ENCODE data around the gene AMHR2.
"Not testable (repeated sequence)": the region's sequence is repeated elsewhere in the genome, so short reads cannot be mapped to it uniquely, and the experiment has no call there.

DNA sequence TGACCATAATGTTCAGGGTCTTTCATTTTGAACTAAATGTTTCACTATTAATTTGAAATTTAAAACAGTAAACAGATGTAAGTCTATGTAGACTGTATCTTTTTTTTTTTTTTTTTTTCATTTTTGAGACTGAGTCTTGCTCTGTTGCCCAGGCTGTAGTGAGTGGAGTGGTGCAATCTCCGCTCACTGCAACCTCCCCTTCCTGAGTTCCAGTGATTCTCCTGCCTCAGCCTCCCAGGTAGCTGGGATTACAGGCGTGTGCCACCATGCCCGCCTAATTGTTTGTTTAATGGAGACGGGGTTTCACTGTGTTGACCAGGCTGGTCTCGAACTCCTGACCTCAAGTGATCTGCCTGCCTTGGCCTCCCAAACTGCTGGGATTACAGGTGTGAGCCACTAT is 37.3 kb upstream of the AMHR2 start:
- TF ChIP-seq, protein P1, sequence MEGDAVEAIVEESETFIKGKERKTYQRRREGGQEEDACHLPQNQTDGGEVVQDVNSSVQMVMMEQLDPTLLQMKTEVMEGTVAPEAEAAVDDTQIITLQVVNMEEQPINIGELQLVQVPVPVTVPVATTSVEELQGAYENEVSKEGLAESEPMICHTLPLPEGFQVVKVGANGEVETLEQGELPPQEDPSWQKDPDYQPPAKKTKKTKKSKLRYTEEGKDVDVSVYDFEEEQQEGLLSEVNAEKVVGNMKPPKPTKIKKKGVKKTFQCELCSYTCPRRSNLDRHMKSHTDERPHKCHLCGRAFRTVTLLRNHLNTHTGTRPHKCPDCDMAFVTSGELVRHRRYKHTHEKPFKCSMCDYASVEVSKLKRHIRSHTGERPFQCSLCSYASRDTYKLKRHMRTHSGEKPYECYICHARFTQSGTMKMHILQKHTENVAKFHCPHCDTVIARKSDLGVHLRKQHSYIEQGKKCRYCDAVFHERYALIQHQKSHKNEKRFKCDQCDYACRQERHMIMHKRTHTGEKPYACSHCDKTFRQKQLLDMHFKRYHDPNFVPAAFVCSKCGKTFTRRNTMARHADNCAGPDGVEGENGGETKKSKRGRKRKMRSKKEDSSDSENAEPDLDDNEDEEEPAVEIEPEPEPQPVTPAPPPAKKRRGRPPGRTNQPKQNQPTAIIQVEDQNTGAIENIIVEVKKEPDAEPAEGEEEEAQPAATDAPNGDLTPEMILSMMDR (IDR thresholded peaks at IDR 0.05) = not testable (repeated sequence)
- TF ChIP-seq EZH2, EZH2phosphoT487 (IDR thresholded peaks at IDR 0.05): not testable (repeated sequence)

Data from neural progenitor cell (in vitro differentiated cells).